Skeletal muscle tissue (tissue), 4 donors: ENCODE measurements around the gene STXBP5L. TPM values are rescaled to one million over a fixed set of nuclear protein-coding genes. Genes with fewer than 3 reads are reported as not detected.

Experiments
- H3K27ac ChIP-seq: one replicate; pipeline ENCODE4 v1.7.0; 2013; ENCODE audit warnings: mild to moderate bottlenecking, low read depth, low read length, inconsistent platforms
- H3K27me3 ChIP-seq, 3 donors: one replicate each; pipeline ENCODE4 v1.7.0; 2013; ENCODE audit warnings: low read length in 3 of 3; ENCODE audit not compliant: control insufficient read depth in 3 of 3, insufficient read depth in 3 of 3
- H3K36me3 ChIP-seq, 3 donors: one replicate each; pipeline ENCODE4 v1.7.0; 2013; ENCODE audit warnings: low read length in 3 of 3; ENCODE audit not compliant: control insufficient read depth in 3 of 3, insufficient read depth in 3 of 3
- H3K4me1 ChIP-seq, 3 donors: one replicate each; pipeline ENCODE4 v1.7.0; 2013; ENCODE audit warnings: low read length in 3 of 3, mild to moderate bottlenecking in 3 of 3; ENCODE audit not compliant: control insufficient read depth in 3 of 3, insufficient read depth in 3 of 3
- H3K4me3 ChIP-seq, 3 donors: one replicate each; pipeline ENCODE4 v1.7.0; 2013; ENCODE audit warnings: low read length in 3 of 3
- H3K9ac ChIP-seq, 3 donors: one replicate each; pipeline ENCODE4 v1.7.0; 2013; ENCODE audit warnings: low read length in 3 of 3, mild to moderate bottlenecking in 3 of 3, moderate library complexity in 2 of 3, low read depth in 1 of 3
- H3K9me3 ChIP-seq, 3 donors: one replicate each; pipeline ENCODE4 v1.7.0; 2013; ENCODE audit warnings: low read length in 3 of 3; ENCODE audit not compliant: control insufficient read depth in 3 of 3
- total RNA-seq: library from RNA; depleted of rRNA; stranded (reverse); fragments of >200 nt; gene quantifications from one replicate; pipeline ENCODE4 v1.2.3, GENCODE V29; 2014
- donor health status: Osteomylitis.

The STXBP5L gene
- total RNA-seq, 1 donor from 2014 or later = not detected

- Histone ChIP-seq H3K27ac (no peak overlapping the region), H3K9me3 (no peaks in the 10 kb centered on the region), H3K27me3 (peaks cover 10 to 31% (median 22%) of the 10 kb centered on the region in 3 donors), H3K9ac (no peak overlapping the region), H3K36me3 (no peaks in the 10 kb centered on the region), H3K4me3 (peak overlapping the region in 1 of 3 donors; percentile 56), H3K4me1 (peaks cover 4 to 12% (median 10%) of the 10 kb centered on the region in 3 donors)
Measured at GRCh38 chr3:120907659-120908029, 361 bp upstream of the STXBP5L start.

- Histone ChIP-seq H3K36me3 (no peaks in the 10 kb centered on the region), H3K4me3 (peak overlapping the region in 1 of 3 donors; percentile 49), H3K9me3 (no peaks in the 10 kb centered on the region), H3K4me1 (peaks cover 4 to 12% (median 10%) of the 10 kb centered on the region in 3 donors), H3K27ac (no peak overlapping the region), H3K27me3 (peaks cover 13 to 31% (median 25%) of the 10 kb centered on the region in 3 donors), H3K9ac (no peak overlapping the region)
Measured at GRCh38 chr3:120908795-120909601, 993 bp downstream of the STXBP5L start.

DNA sequence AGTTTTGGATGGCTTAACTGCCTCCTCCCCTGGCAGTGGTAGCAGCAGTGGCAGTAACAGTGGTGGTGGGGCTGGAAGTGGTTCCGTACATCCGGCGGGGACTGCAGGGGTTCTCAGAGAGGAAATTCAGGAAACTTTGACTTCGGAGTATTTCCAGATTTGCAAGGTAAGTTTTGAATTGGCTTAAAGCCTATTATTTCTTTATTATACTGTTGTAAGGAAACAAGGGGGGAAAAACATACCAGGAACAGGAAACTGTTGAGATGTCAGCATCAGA is 1.5 kb downstream of the STXBP5L start:
- Histone ChIP-seq H3K9ac (no peak overlapping the region), H3K27ac (no peak overlapping the region), H3K27me3 (peaks cover 13 to 31% (median 25%) of the 10 kb centered on the region in 3 donors), H3K9me3 (no peaks in the 10 kb centered on the region), H3K4me3 (no peak overlapping the region), H3K36me3 (no peaks in the 10 kb centered on the region), H3K4me1 (peaks cover 4 to 12% (median 10%) of the 10 kb centered on the region in 3 donors)

DNA sequence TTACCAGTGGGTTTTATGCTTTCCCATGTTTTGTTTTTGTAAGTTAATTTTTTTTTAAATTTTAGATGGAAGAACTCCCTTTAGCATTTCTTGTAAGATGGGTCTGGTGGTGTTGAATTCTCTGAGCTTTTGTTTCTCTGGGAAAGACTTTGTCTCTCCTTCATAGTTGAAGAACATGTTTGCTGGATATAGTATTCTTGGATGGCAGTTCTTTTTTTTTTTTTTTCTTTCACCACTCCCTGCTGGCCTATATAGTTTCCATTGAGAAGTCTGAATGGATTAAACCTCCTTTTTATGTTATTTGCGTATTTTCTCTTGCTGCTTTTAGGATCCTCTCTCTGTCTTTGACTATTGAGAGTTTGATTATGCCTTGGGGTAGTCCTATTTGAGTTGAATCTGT is 18.1 kb downstream of the STXBP5L start:
- H3K4me3 ChIP-seq = no peak overlapping the region
- no peaks in the 10 kb centered on the region for H3K4me1 ChIP-seq

GRCh38 chr3:120928991-120929390 is 21.0 kb downstream of the STXBP5L start:
- H3K9me3 ChIP-seq = peaks cover 0 to 4% (median 2%) of the 10 kb centered on the region in 3 donors
- H3K4me3 ChIP-seq = no peak overlapping the region
- no peak overlapping the region for H3K9ac ChIP-seq
- H3K27ac ChIP-seq = no peak overlapping the region
- H3K27me3 ChIP-seq = no peaks in the 10 kb centered on the region
- no peaks in the 10 kb centered on the region for H3K36me3 ChIP-seq
- H3K4me1 ChIP-seq = no peaks in the 10 kb centered on the region

More for the DNA sequence above, 18.1 kb downstream of the STXBP5L start:
- Histone ChIP-seq H3K9me3 (peaks cover 0 to 4% (median 2%) of the 10 kb centered on the region in 3 donors), H3K36me3 (no peaks in the 10 kb centered on the region), H3K9ac (no peak overlapping the region), H3K27ac (no peak overlapping the region), H3K27me3 (no peaks in the 10 kb centered on the region)

DNA sequence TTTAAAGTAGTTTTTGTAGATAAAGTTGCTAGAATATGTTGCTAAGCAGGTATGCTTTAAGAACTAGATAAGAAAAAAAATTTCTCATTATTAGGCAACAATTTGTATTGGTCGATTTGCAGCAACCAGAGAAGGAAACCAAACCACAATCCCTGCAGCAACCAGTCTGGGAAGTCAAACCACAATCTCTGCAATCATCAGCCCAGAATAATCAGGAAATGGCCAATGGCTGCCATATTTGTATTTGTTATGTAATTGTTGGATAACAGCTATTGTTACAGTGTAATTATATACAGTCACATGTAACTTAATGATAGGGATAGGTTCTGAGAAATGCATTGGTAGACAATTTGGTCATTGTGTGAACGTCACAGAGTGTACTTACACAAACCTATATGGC is 23.6 kb downstream of the STXBP5L start:
- Histone ChIP-seq H3K27me3 (no peaks in the 10 kb centered on the region), H3K9me3 (peaks cover 0 to 4% (median 0%) of the 10 kb centered on the region in 3 donors), H3K27ac (no peak overlapping the region), H3K36me3 (no peaks in the 10 kb centered on the region), H3K4me1 (no peaks in the 10 kb centered on the region), H3K9ac (no peak overlapping the region), H3K4me3 (no peak overlapping the region)

- H3K27me3 ChIP-seq = no peaks in the 10 kb centered on the region
- no peak overlapping the region for H3K9ac ChIP-seq
- no peaks in the 10 kb centered on the region for H3K9me3 ChIP-seq
- no peaks in the 10 kb centered on the region for H3K4me1 ChIP-seq
- no peaks in the 10 kb centered on the region for H3K36me3 ChIP-seq
- H3K27ac ChIP-seq = no peak overlapping the region
- no peak overlapping the region for H3K4me3 ChIP-seq
Measured at GRCh38 chr3:120956143-120956542, 48.1 kb downstream of the STXBP5L start.

GRCh38 chr3:120982608-120983320 is 74.8 kb downstream of the STXBP5L start:
- H3K4me1 ChIP-seq = no peaks in the 10 kb centered on the region
- H3K4me3 ChIP-seq = no peak overlapping the region
- H3K36me3 ChIP-seq = no peaks in the 10 kb centered on the region
- H3K9ac ChIP-seq = no peak overlapping the region
- peaks cover 0 to 2% (median 2%) of the 10 kb centered on the region in 3 donors for H3K9me3 ChIP-seq
- H3K27ac ChIP-seq = no peak overlapping the region
- no peaks in the 10 kb centered on the region for H3K27me3 ChIP-seq

GRCh38 chr3:120983321-120983665 is 75.3 kb downstream of the STXBP5L start:
- no peaks in the 10 kb centered on the region for H3K27me3 ChIP-seq
- H3K4me1 ChIP-seq = no peaks in the 10 kb centered on the region
- H3K9me3 ChIP-seq = peaks cover 0 to 2% (median 2%) of the 10 kb centered on the region in 3 donors
- no peak overlapping the region for H3K9ac ChIP-seq
- H3K27ac ChIP-seq = no peak overlapping the region
- H3K4me3 ChIP-seq = no peak overlapping the region
- no peaks in the 10 kb centered on the region for H3K36me3 ChIP-seq

GRCh38 chr3:120983841-120984240 is 75.8 kb downstream of the STXBP5L start:
- H3K9ac ChIP-seq = no peak overlapping the region
- no peak overlapping the region for H3K4me3 ChIP-seq
- peaks cover 0 to 2% (median 2%) of the 10 kb centered on the region in 3 donors for H3K9me3 ChIP-seq
- H3K27ac ChIP-seq = no peak overlapping the region
- no peaks in the 10 kb centered on the region for H3K36me3 ChIP-seq
- H3K4me1 ChIP-seq = no peaks in the 10 kb centered on the region
- no peaks in the 10 kb centered on the region for H3K27me3 ChIP-seq
